ENCODE results near the gene NEDD8.

NEDD8 gene

DNA sequence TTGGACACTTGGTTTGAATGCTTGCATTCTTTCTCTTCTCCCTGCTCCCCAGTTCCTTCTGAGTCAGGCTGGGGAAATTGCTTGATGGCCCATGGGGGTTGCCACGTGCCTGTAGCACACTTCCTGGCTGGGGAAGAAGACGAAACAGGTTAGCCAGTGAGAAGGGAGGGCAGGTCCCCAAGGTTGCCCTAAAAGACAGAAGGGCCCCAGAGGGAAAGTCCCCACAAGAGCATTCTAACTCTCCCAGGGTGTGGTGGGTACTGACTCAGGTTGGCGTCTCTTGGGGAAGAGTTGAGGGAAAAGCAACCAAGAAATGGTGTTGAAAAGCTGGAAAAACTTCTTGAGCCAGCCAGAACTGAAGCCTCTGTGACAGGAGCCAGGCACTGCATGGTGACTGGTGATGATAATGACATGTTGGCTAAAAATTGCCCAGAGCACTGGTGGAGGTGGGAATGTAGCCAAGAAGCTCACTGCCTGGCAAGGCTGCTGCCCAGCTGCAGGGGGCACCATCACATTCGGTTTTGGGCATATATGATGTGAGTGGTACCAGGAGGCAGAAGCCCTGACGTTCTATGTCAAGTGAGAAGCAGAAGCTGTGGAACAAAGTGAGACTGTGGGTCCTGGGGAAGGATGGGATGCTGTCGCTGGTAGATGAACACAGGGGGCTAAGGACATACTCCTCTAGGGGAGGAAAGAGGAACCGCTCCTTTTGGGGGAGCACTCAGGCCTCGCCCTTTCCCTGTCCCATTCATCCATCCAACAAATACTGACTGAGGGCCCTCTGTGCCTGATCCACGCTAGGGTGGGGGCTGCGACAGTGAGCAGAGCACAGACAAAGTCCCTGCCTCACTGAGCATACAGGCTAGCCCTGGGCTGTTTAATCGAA lies 47.4 kb upstream of the NEDD8 start:
- H3K9me3 ChIP-seq (ENCODE audit: low read length) = no peaks in the 10 kb centered on the region
- TF ChIP-seq EZH2 (IDR thresholded peaks at IDR 0.05; ENCODE audit: borderline replicate concordance, low read length) = no peak
- TF ChIP-seq, protein P1, sequence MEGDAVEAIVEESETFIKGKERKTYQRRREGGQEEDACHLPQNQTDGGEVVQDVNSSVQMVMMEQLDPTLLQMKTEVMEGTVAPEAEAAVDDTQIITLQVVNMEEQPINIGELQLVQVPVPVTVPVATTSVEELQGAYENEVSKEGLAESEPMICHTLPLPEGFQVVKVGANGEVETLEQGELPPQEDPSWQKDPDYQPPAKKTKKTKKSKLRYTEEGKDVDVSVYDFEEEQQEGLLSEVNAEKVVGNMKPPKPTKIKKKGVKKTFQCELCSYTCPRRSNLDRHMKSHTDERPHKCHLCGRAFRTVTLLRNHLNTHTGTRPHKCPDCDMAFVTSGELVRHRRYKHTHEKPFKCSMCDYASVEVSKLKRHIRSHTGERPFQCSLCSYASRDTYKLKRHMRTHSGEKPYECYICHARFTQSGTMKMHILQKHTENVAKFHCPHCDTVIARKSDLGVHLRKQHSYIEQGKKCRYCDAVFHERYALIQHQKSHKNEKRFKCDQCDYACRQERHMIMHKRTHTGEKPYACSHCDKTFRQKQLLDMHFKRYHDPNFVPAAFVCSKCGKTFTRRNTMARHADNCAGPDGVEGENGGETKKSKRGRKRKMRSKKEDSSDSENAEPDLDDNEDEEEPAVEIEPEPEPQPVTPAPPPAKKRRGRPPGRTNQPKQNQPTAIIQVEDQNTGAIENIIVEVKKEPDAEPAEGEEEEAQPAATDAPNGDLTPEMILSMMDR (IDR thresholded peaks at IDR 0.05; ENCODE audit: low read length) = peak; percentile 67
- no peak overlapping the region for H3K4me3 ChIP-seq (ENCODE audit: low read depth, low read length, poor library complexity, severe bottlenecking)
- H3K9me2 ChIP-seq (ENCODE audit: low read depth, low read length) = no peaks in the 10 kb centered on the region
- peaks cover 23% of the 10 kb centered on the region for H3K4me1 ChIP-seq (ENCODE audit: insufficient read depth, low read length, severe bottlenecking)
- H3K27ac ChIP-seq (ENCODE audit: low read depth, low read length, poor library complexity, severe bottlenecking) = no peak overlapping the region
- no peaks in the 10 kb centered on the region for H3K27me3 ChIP-seq (ENCODE audit: insufficient read depth, low read length)
- H3K9ac ChIP-seq (ENCODE audit: low read length) = no peak overlapping the region
- H3F3A ChIP-seq (ENCODE audit: insufficient read depth, low read length) = no peaks in the 10 kb centered on the region
- H3K79me2 ChIP-seq (ENCODE audit: insufficient read depth, low read length) = no peaks in the 10 kb centered on the region
- H2AFZ ChIP-seq (ENCODE audit: low read length) = no peak overlapping the region
- H3K36me3 ChIP-seq (ENCODE audit: insufficient read depth, low read length) = no peaks in the 10 kb centered on the region
- no peaks in the 10 kb centered on the region for H4K20me1 ChIP-seq (ENCODE audit: insufficient read depth, low read length)
- H3K4me2 ChIP-seq (ENCODE audit: low read length) = no peak overlapping the region

GRCh38 chr14:24278424-24278823 lies 46.3 kb upstream of the NEDD8 start:
- no peaks in the 10 kb centered on the region for H3K36me3 ChIP-seq (ENCODE audit: insufficient read depth, low read length)
- no peaks in the 10 kb centered on the region for H4K20me1 ChIP-seq (ENCODE audit: insufficient read depth, low read length)
- H3K9me3 ChIP-seq (ENCODE audit: low read length) = no peaks in the 10 kb centered on the region
- H2AFZ ChIP-seq (ENCODE audit: low read length) = no peak overlapping the region
- H3K79me2 ChIP-seq (ENCODE audit: insufficient read depth, low read length) = no peaks in the 10 kb centered on the region
- H3F3A ChIP-seq (ENCODE audit: insufficient read depth, low read length) = no peaks in the 10 kb centered on the region
- H3K4me1 ChIP-seq (ENCODE audit: insufficient read depth, low read length, severe bottlenecking) = peaks cover 34% of the 10 kb centered on the region
- TF ChIP-seq EZH2 (IDR thresholded peaks at IDR 0.05; ENCODE audit: borderline replicate concordance, low read length) = no peak
- TF ChIP-seq, protein P1 (IDR thresholded peaks at IDR 0.05; ENCODE audit: low read length) = no peak
- H3K9ac ChIP-seq (ENCODE audit: low read length) = no peak overlapping the region
- H3K4me3 ChIP-seq (ENCODE audit: low read depth, low read length, poor library complexity, severe bottlenecking) = no peak overlapping the region
- no peaks in the 10 kb centered on the region for H3K27me3 ChIP-seq (ENCODE audit: insufficient read depth, low read length)
- H3K9me2 ChIP-seq (ENCODE audit: low read depth, low read length) = no peaks in the 10 kb centered on the region
- no peak overlapping the region for H3K4me2 ChIP-seq (ENCODE audit: low read length)
- H3K27ac ChIP-seq (ENCODE audit: low read depth, low read length, poor library complexity, severe bottlenecking) = no peak overlapping the region

GRCh38 chr14:24277606-24278321 lies 45.6 kb upstream of the NEDD8 start:
- no peak overlapping the region for H3K27ac ChIP-seq (ENCODE audit: low read depth, low read length, poor library complexity, severe bottlenecking)
- H3K4me1 ChIP-seq (ENCODE audit: insufficient read depth, low read length, severe bottlenecking) = peaks cover 38% of the 10 kb centered on the region
- no peaks in the 10 kb centered on the region for H3K27me3 ChIP-seq (ENCODE audit: insufficient read depth, low read length)
- H3K9me2 ChIP-seq (ENCODE audit: low read depth, low read length) = no peaks in the 10 kb centered on the region
- TF ChIP-seq EZH2 (IDR thresholded peaks at IDR 0.05; ENCODE audit: borderline replicate concordance, low read length) = no peak
- TF ChIP-seq, protein P1 (IDR thresholded peaks at IDR 0.05; ENCODE audit: low read length) = no peak
- no peak overlapping the region for H3K4me3 ChIP-seq (ENCODE audit: low read depth, low read length, poor library complexity, severe bottlenecking)
- no peaks in the 10 kb centered on the region for H3K79me2 ChIP-seq (ENCODE audit: insufficient read depth, low read length)
- no peak overlapping the region for H2AFZ ChIP-seq (ENCODE audit: low read length)
- no peaks in the 10 kb centered on the region for H3F3A ChIP-seq (ENCODE audit: insufficient read depth, low read length)
- no peaks in the 10 kb centered on the region for H3K36me3 ChIP-seq (ENCODE audit: insufficient read depth, low read length)
- H3K9me3 ChIP-seq (ENCODE audit: low read length) = no peaks in the 10 kb centered on the region
- peak overlapping the region; percentile 6; the same call in 1 of the 2 replicates for H3K4me2 ChIP-seq (ENCODE audit: low read length)
- H4K20me1 ChIP-seq (ENCODE audit: insufficient read depth, low read length) = no peaks in the 10 kb centered on the region
- H3K9ac ChIP-seq (ENCODE audit: low read length) = no peak overlapping the region; the same call in 1 of the 2 replicates
